Ovary (tissue), 3 donors: ENCODE results near the gene MAN1C1.

Experiments
- CTCF ChIP-seq, 3 donors: fragments of 450-650 bp in 2 of 3; fragments of 200-600 bp in 1 of 3; IDR thresholded peaks; one replicate each; pipeline versions ENCODE4 v1.5.1 to v1.8.0; 2016 to 2022; ENCODE audit warnings: antibody characterized with exemption in 3 of 3, mild to moderate bottlenecking in 1 of 3
- EP300 ChIP-seq: sonication (generic); formaldehyde crosslinking; IDR thresholded peaks from one replicate; pipeline ENCODE4 v1.6.1; 2017; ENCODE audit warnings: antibody characterized with exemption
- POLR2A ChIP-seq: fragments of 450-650 bp; IDR thresholded peaks from one replicate; pipeline ENCODE4 v1.6.1; 2017; ENCODE audit warnings: antibody characterized with exemption, mild to moderate bottlenecking, moderate library complexity
- donor health status: DM: no; HTN: no; CAD: no.

- TF ChIP-seq CTCF (IDR thresholded peaks at IDR 0.05) (no peak), POLR2A (no peak), EP300 (no peak)
Observed at GRCh38 chr1:25668931-25669573, 52.5 kb downstream of the MAN1C1 start.
